GM19328 (cell line): ENCODE measurements around the gene WDR11.

Experiments
- ATAC-seq: cut with Tn5 transposase; IDR thresholded peaks from one replicate; pipeline ENCODE4 v1.9.1; 2021; ENCODE audit warnings: mild to moderate bottlenecking, moderate library complexity; ENCODE audit not compliant: unreplicated experiment

The WDR11 gene

GRCh38 chr10:120945182-120945581 is 94.0 kb downstream of the WDR11 start:
- no peak for ATAC-seq

GRCh38 chr10:120945801-120946302 is 94.7 kb downstream of the WDR11 start:
- ATAC-seq: no peak

- ATAC-seq: no peak
Observed at GRCh38 chr10:120946497-120946896, 95.3 kb downstream of the WDR11 start.

- ATAC-seq: peak; percentile 85
Observed at GRCh38 chr10:120948889-120949608, 97.9 kb downstream of the WDR11 start.

GRCh38 chr10:120949609-120950031 is 98.5 kb downstream of the WDR11 start:
- ATAC-seq: no peak

GRCh38 chr10:120950051-120950561 is 98.9 kb downstream of the WDR11 start:
- ATAC-seq: no peak

- no peak for ATAC-seq
Observed at GRCh38 chr10:120951288-120951687, 100.1 kb downstream of the WDR11 start.

GRCh38 chr10:120953897-120954296 is 102.7 kb downstream of the WDR11 start:
- ATAC-seq: no peak
